ENCODE results near the gene TRIM69. TPM values are rescaled to one million over a fixed set of nuclear protein-coding genes. Genes with fewer than 3 reads are reported as not detected.

Gene TRIM69
- total RNA-seq, 1 experiment from 2014 or later, result 61.0 TPM

DNA sequence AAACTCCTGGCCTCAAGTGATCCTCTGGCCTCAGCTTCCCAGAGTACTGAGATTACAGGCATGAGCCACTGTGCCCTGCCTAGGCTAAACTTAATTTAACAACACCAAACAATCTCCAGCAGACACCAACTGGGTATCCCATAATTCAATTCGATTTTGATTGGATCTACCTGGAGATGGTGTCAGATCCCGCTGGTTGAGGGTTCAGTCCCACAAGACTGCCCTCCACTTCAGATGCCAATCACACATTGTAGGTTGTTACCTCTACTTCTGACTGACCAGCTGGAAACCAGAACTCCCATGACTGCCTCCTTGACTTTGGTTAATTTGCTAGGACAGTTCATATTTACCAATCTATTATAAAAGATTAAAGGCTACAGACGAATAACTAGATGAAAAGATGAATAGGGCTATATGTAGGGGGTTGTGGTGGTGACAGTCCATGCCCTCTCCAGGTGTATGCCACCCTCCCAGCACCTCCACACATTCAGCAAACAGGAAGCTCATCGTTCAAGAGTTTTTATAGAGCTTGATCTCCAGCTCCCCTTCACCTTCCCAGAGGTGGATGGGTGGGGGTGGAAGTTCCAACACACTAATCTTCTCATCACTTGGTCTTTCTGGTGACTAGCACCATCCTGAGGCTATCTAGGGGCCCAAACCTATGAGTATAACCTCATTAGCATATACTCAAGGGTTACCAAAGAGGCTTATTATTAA, 15.7 kb upstream of the TRIM69 start:
- H3K4me3 ChIP-seq (ENCODE audit: low read depth, low read length, poor library complexity, severe bottlenecking), result no peak overlapping the region
- H3K27ac ChIP-seq (ENCODE audit: low read depth, low read length, poor library complexity, severe bottlenecking), result no peak overlapping the region
- H3K27me3 ChIP-seq (replicated peaks; ENCODE audit: insufficient read depth, low read depth, low read length, poor library complexity), result no peaks in the 10 kb centered on the region
- H3K9me3 ChIP-seq (ENCODE audit: low read depth, low read length, poor library complexity, severe bottlenecking), result no peaks in the 10 kb centered on the region
- TF ChIP-seq EZH2 (IDR thresholded peaks at IDR 0.05; ENCODE audit: borderline replicate concordance, low read depth, low read length, poor library complexity, severe bottlenecking), result no peak
- TF ChIP-seq, protein P1, sequence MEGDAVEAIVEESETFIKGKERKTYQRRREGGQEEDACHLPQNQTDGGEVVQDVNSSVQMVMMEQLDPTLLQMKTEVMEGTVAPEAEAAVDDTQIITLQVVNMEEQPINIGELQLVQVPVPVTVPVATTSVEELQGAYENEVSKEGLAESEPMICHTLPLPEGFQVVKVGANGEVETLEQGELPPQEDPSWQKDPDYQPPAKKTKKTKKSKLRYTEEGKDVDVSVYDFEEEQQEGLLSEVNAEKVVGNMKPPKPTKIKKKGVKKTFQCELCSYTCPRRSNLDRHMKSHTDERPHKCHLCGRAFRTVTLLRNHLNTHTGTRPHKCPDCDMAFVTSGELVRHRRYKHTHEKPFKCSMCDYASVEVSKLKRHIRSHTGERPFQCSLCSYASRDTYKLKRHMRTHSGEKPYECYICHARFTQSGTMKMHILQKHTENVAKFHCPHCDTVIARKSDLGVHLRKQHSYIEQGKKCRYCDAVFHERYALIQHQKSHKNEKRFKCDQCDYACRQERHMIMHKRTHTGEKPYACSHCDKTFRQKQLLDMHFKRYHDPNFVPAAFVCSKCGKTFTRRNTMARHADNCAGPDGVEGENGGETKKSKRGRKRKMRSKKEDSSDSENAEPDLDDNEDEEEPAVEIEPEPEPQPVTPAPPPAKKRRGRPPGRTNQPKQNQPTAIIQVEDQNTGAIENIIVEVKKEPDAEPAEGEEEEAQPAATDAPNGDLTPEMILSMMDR (conservative IDR thresholded peaks at IDR 0.05; ENCODE audit: low read depth, low read length), result no peak
- DNase-seq (ENCODE audit: low spot score), result no peak
- intact Hi-C loops (cut with micrococcal nuclease; ENCODE audit: unreplicated experiment), result loop anchor here (10.0 kb wide), 2 partner anchors 296 to 304 kb away; partner anchors contain the start of genes CTDSPL2 and SORD
- CTCF ChIA-PET, result no interaction called here
- peaks cover 15% of the 10 kb centered on the region for H3K4me1 ChIP-seq (ENCODE audit: insufficient read depth, low read length, poor library complexity, severe bottlenecking)
- peaks cover 35% of the 10 kb centered on the region for H3K36me3 ChIP-seq (ENCODE audit: insufficient read depth, low read length, poor library complexity, severe bottlenecking)
- BruUV-seq (replicated peaks), result no TSS peak
- POLR2A ChIA-PET (ENCODE audit: low non-redundant PET), result interaction anchor here (0.6 kb wide), 1 partner anchor 698 kb away, joined by 4 read pairs; no protein-coding TSS in a partner anchor

DNA sequence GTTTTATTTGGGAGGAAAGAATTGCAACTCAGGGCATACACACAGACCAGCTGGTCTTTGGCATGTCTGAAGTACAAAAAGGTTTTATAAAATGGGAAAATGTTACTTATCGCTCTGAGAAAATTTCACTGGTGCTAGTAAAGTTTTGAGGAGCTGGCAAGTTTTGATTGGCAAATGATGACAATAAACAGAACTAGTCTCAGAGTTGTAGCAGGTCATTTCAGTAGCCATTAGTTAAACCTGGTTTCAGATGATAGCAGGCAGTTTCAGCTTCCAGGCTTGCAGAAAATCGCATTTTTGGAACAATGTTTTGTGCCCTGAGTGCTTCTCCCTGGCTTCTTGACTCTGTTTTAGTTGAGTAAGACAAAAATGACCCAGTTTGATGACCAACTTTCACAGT, 14.3 kb upstream of the TRIM69 start:
- DNase-seq (ENCODE audit: low spot score), result no peak
- CTCF ChIA-PET, result no interaction called here
- H3K36me3 ChIP-seq (ENCODE audit: insufficient read depth, low read length, poor library complexity, severe bottlenecking), result peaks cover 21% of the 10 kb centered on the region
- H3K27me3 ChIP-seq (replicated peaks; ENCODE audit: insufficient read depth, low read depth, low read length, poor library complexity), result no peaks in the 10 kb centered on the region
- no peak for TF ChIP-seq EZH2 (IDR thresholded peaks at IDR 0.05; ENCODE audit: borderline replicate concordance, low read depth, low read length, poor library complexity, severe bottlenecking)
- TF ChIP-seq, protein P1 (conservative IDR thresholded peaks at IDR 0.05; ENCODE audit: low read depth, low read length), result no peak
- POLR2A ChIA-PET (ENCODE audit: low non-redundant PET), result interaction anchor here (0.7 kb wide), 1 partner anchor 10 kb away, joined by 5 read pairs; the partner anchor contains the start of gene B2M
- BruUV-seq (replicated peaks), result no TSS peak
- no peaks in the 10 kb centered on the region for H3K9me3 ChIP-seq (ENCODE audit: low read depth, low read length, poor library complexity, severe bottlenecking)
- H3K27ac ChIP-seq (ENCODE audit: low read depth, low read length, poor library complexity, severe bottlenecking), result peak overlapping the region; percentile 18
- intact Hi-C loops (cut with micrococcal nuclease; ENCODE audit: unreplicated experiment), result loop anchor here (10.0 kb wide), 2 partner anchors 297 to 303 kb away; partner anchors contain the start of genes CTDSPL2 and SORD
- no peak overlapping the region for H3K4me3 ChIP-seq (ENCODE audit: low read depth, low read length, poor library complexity, severe bottlenecking)
- H3K4me1 ChIP-seq (ENCODE audit: insufficient read depth, low read length, poor library complexity, severe bottlenecking), result peaks cover 23% of the 10 kb centered on the region

DNA sequence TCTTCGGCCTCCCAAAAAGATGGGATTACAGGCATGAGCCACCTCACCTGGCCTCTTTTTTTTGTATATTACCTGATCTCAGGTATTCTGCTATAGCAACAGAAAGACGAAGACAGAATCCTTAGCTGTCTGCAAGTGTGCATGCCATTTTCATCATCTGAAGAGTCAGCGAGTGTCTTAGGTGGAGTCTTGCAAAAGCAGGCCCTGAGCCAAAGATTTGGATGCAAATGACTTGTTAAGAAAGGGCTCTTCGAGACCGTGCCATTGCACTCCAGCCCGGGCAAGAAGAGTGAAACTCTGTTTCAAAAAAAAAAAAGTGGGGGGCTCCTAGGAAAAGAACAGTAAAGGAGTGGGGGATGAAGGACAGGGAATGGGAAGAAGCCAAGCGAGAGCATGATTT, 10.2 kb upstream of the TRIM69 start:
- intact Hi-C loops (cut with micrococcal nuclease; ENCODE audit: unreplicated experiment), result loop anchor here (10.0 kb wide), 2 partner anchors 299 to 301 kb away; partner anchors contain the start of genes CTDSPL2 and SORD
- H3K36me3 ChIP-seq (ENCODE audit: insufficient read depth, low read length, poor library complexity, severe bottlenecking), result peaks cover under 1% of the 10 kb centered on the region
- POLR2A ChIA-PET (ENCODE audit: low non-redundant PET), result interaction anchor here (0.6 to 1.1 kb wide), 3 partner anchors 10 to 186 kb away, joined by 3 to 9 read pairs (median 8); partner anchors contain the start of gene B2M
- TSS peak; percentile 49 for BruUV-seq (replicated peaks)
- H3K9me3 ChIP-seq (ENCODE audit: low read depth, low read length, poor library complexity, severe bottlenecking), result no peaks in the 10 kb centered on the region
- CTCF ChIA-PET, result interaction anchor here (1.1 to 1.5 kb wide), 3 partner anchors 12 to 62 kb away, joined by 6 to 8 read pairs (median 6); partner anchors contain the start of genes B2M, PATL2 and SPG11
- no peak for TF ChIP-seq EZH2 (IDR thresholded peaks at IDR 0.05; ENCODE audit: borderline replicate concordance, low read depth, low read length, poor library complexity, severe bottlenecking)
- TF ChIP-seq, protein P1 (conservative IDR thresholded peaks at IDR 0.05; ENCODE audit: low read depth, low read length), result no peak
- peak overlapping the region; percentile 17 for H3K4me3 ChIP-seq (ENCODE audit: low read depth, low read length, poor library complexity, severe bottlenecking)
- DNase-seq (ENCODE audit: low spot score), result peak; percentile 79
- peak overlapping the region; percentile 95 for H3K27ac ChIP-seq (ENCODE audit: low read depth, low read length, poor library complexity, severe bottlenecking)
- H3K4me1 ChIP-seq (ENCODE audit: insufficient read depth, low read length, poor library complexity, severe bottlenecking), result peaks cover 35% of the 10 kb centered on the region
- H3K27me3 ChIP-seq (replicated peaks; ENCODE audit: insufficient read depth, low read depth, low read length, poor library complexity), result no peaks in the 10 kb centered on the region
